Right cardiac atrium (tissue), 5 donors: ENCODE measurements around the gene TAF11L14. TPM values are rescaled to one million over a fixed set of nuclear protein-coding genes. Genes with fewer than 3 reads are reported as not detected.
"Not testable (repeated sequence)": the region's sequence is repeated elsewhere in the genome, so short reads cannot be mapped to it uniquely, and the experiment has no call there.

Experiments used
- ATAC-seq, 2 donors: fragments of 200-7000 bp; cut with Tn5 transposase; one replicate each; pipeline versions ENCODE4 v1.8.0 to v1.9.1; 2020; ENCODE audit warnings: moderate library complexity in 2 of 2, mild to moderate bottlenecking in 1 of 2
- DNase-seq, 3 donors: peaks; one replicate each; pipeline ENCODE4 v3.0.0-alpha.2; 2020
- H3K27ac ChIP-seq: one replicate; pipeline ENCODE4 v1.5.1; 2013; ENCODE audit warnings: mild to moderate bottlenecking, low read length, control low read depth, moderate library complexity
- H3K27me3 ChIP-seq: one replicate; pipeline ENCODE4 v1.6.1; 2013; ENCODE audit not compliant: control insufficient read depth, insufficient read depth
- H3K4me1 ChIP-seq: one replicate; pipeline ENCODE4 v1.6.1; 2013; ENCODE audit warnings: low read length; ENCODE audit not compliant: control insufficient read depth, insufficient read depth
- H3K4me3 ChIP-seq: one replicate; pipeline ENCODE4 v1.5.1; 2013; ENCODE audit warnings: low read length, control low read depth
- H3K9me3 ChIP-seq: one replicate; pipeline ENCODE4 v1.6.1; 2013; ENCODE audit warnings: low read length; ENCODE audit not compliant: control insufficient read depth
- WGBS: extraction: QIAGEN DNeasy Blood & Tissue Kit; methylation state at CpG from one replicate; pipeline ENCODE4 v1.1.7; 2013; 5-methylcytosine and 5-hydroxymethylcytosine counted together
- intact Hi-C, 4 donors: fragments of 100-400 bp; cut with DNase I; formaldehyde crosslinking; loops; one replicate each; pipeline versions ENCODE4 v1.11.0 to v1.14.0; 2022 to 2023
- polyA plus RNA-seq: library from polyadenylated mRNA; stranded (reverse); fragments of 200-250 nt; gene quantifications from one replicate; pipeline ENCODE4 v1.2.3, GENCODE V29; 2013
- total RNA-seq, 4 donors: library from RNA; stranded (reverse); fragmentation: NEBNext Ultra II Directional; extraction: Animal tissue kit (Norgen Biotek cat#: 25700); gene quantifications; one replicate each; pipeline ENCODE4 v1.2.1, GENCODE V29; 2021
- donor health status: healthy with polysubstance abuse.
- donor health status: DM: no; HTN: yes; CAD: no.
- donor health status: DM: no; HTN: no; CAD: no.
- donor health status: DM: no; HTN: yes; CAD: no; lungs with severe emphysema.
- donor health status: DM: yes; HTN: yes; CAD: no.

TAF11L14 gene
- total and polyA plus RNA-seq, 5 donors, result not detected

DNA sequence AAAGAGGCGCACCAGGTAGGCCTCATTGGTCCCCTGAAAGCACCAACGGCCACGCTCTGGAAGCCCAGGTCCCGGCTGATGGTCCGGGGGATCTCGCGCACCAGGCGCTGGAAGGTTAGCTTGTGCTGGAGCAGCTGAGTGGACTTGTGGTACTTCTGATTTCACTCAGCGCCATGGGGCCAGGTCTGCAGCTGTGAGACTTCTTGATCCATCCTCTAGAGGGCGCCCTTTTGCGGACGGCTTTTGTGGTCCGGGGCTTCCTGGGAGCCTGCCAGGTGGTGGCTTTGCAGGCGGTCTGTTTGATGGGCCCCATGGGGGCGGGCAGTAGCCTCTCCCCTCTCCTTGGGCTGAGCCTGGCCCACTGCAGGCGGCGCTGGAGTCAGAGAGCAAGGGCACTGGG lies 13.6 kb upstream of the TAF11L14 start:
- intact Hi-C loops, result no loop called here
- 83% methylated on average over 17 of the region's 17 CpGs for WGBS
- H3K9me3 ChIP-seq, result no peaks in the 10 kb centered on the region
- no peak overlapping the region for H3K27ac ChIP-seq
- H3K27me3 ChIP-seq, result no peaks in the 10 kb centered on the region
- DNase-seq (peak in 1 of 3 donors; percentile 38), ATAC-seq (no peak)
- no peak overlapping the region for H3K4me3 ChIP-seq
- H3K4me1 ChIP-seq, result no peaks in the 10 kb centered on the region

DNA sequence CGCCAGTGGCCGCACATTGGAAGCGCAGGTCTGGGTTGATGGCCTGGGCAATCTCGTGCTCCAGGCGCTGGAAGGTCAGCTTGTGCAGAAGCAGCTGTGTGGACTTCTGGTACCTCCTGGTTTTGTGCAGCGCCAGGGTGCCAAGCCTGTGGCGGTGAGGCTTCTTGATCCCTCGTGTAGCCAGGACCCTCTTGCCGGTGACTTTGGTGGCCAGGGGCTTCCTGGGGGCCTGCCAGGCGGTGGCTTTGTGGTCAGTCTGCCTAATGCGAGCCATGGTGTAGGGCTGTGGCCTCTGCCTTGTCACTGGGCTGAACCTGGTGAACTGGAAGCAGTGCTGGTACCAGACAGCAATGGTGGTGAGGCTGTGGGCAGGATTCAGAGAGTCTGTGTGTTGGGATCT lies 8.6 kb upstream of the TAF11L14 start:
- Histone ChIP-seq H3K4me1 (no peaks in the 10 kb centered on the region), H3K27ac (no peak overlapping the region), H3K27me3 (no peaks in the 10 kb centered on the region), H3K4me3 (no peak overlapping the region), H3K9me3 (no peaks in the 10 kb centered on the region)
- WGBS, result 81% methylated on average over 11 of the region's 11 CpGs
- DNase-seq (no peak), ATAC-seq (no peak)
- intact Hi-C loops, result no loop called here

DNA sequence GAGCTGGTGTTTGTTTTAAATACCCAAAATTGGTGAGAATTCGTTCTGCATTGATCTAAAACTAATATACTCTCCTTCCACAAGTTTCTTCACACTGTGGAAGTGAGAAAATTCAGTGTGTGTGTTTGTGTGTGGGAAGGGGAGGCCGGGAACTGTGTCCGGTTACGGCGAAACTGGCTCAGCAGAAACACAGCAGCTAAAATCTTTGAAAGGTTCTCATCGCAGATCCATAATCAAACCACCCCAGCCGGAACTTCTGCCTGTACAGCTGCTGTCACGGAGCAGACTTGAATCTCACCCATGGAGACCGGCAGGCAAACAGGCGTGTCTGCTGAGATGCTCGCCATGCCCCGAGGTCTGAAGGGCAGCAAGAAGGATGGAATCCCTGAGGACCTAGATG lies 2.5 kb upstream of the TAF11L14 start, which contains the start of gene TAF11L13:
TAF11L13 (plus strand) TSS at position 301 of the 400 bp plus-strand sequence.
- H3K27me3 ChIP-seq, DNase-seq, H3K27ac ChIP-seq, intact Hi-C loops, H3K4me3 ChIP-seq, ATAC-seq, H3K4me1 ChIP-seq, H3K9me3 ChIP-seq: not testable (repeated sequence)
- 84% methylated on average over 8 of the region's 12 CpGs for WGBS

DNA sequence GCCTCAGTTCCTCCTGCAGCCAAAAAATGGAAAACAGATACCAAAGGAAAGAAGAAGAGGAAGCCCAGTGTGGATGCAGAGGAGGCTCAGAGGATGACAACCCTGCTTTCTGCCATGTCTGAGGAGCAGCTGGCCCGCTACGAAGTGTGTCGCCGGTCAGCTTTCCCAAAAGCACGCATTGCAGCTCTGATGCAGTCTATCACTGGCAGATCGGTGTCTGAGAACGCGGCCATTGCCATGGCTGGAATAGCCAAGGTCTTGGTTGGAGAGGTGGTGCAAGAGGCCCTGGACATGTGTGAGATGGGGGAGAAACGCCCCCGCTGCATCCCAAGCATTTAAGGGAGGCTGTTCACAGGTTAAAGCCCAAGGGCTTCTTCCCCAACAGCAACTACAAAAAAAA lies 15.0 kb downstream of the TAF11L14 start:
- H3K27ac ChIP-seq, intact Hi-C loops, ATAC-seq, H3K4me3 ChIP-seq, H3K27me3 ChIP-seq, DNase-seq, H3K4me1 ChIP-seq, H3K9me3 ChIP-seq: not testable (repeated sequence)
- 92% methylated on average over 10 of the region's 10 CpGs for WGBS

DNA sequence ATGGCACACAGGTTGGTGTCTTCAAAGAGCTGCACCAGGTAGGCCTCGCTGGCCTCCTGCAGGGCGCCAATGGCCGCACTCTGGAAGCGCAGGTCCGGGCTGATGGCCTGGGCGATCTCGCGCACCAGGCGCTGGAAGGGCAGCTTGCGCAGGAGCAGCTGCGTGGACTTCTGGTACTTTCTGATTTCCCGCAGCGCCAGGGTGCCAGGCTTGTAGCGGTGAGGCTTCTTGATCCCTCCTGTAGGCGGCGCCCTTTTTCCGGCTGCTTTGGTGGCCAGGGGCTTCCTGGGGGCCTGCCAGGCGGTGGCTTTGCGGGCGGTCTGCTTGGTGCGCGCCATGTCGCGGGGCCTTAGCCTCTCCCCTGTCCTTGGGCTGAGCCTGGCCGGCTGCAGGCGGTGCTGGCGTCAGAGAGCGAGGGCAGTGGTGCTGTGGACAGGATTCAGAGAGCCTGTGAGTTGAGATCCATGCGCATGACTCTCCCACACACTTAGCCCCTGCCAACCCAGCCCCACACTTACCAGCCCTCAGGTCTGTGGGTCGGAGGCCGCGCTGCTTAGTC lies 21.0 kb downstream of the TAF11L14 start:
- H3K4me3 ChIP-seq, H3K9me3 ChIP-seq, DNase-seq, intact Hi-C loops, ATAC-seq, H3K4me1 ChIP-seq, H3K27me3 ChIP-seq, H3K27ac ChIP-seq: not testable (repeated sequence)
- WGBS, result 94% methylated on average over 32 of the region's 32 CpGs

DNA sequence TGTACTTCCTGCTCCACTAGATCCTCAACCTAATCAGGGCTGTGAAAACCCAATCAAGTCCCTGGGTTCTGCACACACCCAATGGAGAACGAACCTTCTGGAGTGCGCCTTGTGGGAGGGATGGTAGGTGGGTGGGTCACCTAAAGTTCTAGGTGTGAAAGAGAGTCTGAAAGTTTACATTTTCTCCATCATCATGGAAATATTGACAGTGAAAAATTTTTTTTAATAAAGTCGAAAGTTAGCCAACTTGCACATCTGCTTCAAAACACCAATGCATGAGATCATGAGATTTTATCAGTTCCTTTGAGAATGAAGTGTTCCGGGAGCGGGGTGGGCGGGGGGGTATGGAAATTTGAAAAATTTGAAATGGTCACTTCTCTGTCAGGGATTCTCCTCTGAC lies 21.7 kb downstream of the TAF11L14 start:
- no peaks in the 10 kb centered on the region for H3K27me3 ChIP-seq

DNA sequence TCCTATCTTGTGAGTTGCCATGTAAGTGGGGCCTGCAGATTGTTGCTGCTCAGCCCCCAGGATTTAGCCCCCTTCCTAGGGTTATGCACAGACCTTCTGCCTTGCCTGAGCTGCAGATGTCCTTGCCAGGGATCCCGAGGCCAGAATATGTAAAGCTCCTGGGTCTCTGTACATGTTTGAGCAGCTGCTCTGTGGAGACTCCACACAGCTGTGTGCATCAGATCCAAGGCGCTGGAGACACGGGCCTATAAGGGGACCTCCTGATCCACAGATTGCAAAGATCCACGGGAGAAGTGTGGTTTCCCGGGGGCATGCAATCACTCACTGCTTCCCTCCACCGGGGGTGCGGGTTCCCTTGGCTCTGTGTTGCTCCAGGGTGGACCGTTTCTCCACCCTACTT lies 28.9 kb downstream of the TAF11L14 start:
- DNase-seq (no peak), ATAC-seq (no peak)
- peaks cover 6% of the 10 kb centered on the region for H3K9me3 ChIP-seq
- H3K27ac ChIP-seq, result no peak overlapping the region
- intact Hi-C loops, result no loop called here
- no peaks in the 10 kb centered on the region for H3K27me3 ChIP-seq
- 88% methylated on average over 8 of the region's 8 CpGs for WGBS
- H3K4me1 ChIP-seq, result no peaks in the 10 kb centered on the region
- no peak overlapping the region for H3K4me3 ChIP-seq

More for the DNA sequence above, 21.7 kb downstream of the TAF11L14 start:
- Histone ChIP-seq H3K27ac (no peak overlapping the region), H3K4me3 (no peak overlapping the region), H3K9me3 (no peaks in the 10 kb centered on the region), H3K4me1 (no peaks in the 10 kb centered on the region)
- intact Hi-C loops, result no loop called here
- DNase-seq (no peak), ATAC-seq (no peak)
- 63% methylated on average over 6 of the region's 6 CpGs for WGBS

DNA sequence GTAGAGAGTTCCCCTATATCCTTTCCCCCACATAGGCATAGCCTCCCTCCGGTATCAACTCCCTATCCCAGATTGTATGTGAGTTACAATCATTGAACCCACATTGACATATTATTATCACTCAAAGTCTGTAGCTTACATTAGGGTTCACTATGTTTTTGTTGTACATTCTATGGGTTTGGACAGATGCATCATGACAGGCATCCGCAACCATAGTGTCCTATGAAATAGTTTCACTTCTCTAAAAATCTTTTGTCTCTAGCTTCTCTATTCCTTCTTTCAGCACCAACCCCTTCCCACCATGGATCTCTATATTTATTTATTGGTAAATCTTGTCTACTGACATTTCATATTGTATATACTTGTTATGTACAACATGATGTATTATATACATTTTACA lies 31.6 kb downstream of the TAF11L14 start:
- Histone ChIP-seq H3K4me3 (no peak overlapping the region), H3K27ac (no peak overlapping the region), H3K27me3 (no peaks in the 10 kb centered on the region), H3K9me3 (peaks cover 6% of the 10 kb centered on the region), H3K4me1 (no peaks in the 10 kb centered on the region)
- ATAC-seq (no peak), DNase-seq (no peak)
- intact Hi-C loops, result no loop called here
- WGBS, result 94% methylated on average over 2 of the region's 2 CpGs

DNA sequence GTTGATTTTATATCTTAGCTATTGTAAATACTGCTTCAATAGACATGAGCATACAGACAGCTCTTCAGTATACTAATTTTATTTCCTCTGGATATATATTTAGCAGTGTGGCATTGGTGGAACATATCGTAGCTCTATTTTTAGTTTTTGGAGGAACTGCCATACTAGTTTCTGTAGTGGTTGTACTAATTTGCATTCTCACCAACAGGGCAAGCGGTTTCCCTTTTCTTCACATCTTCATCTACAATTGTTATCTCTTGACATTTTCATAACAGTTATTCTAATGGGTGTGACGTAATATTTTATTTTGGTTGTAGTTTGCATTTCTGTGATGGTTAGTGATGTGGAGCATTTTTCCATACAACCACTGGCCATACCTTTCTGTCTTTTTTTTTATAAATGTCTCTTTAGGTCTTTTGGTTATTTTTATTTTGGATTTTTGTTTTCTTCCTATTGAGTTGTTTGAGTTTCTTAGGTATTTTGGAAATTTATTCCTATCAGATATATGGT lies 32.5 kb downstream of the TAF11L14 start:
- intact Hi-C loops, result no loop called here
- DNase-seq, result no peak
- H3K9me3 ChIP-seq, result peaks cover 6% of the 10 kb centered on the region
- H3K27ac ChIP-seq, result no peak overlapping the region
- 80% methylated on average over 3 of the region's 3 CpGs for WGBS
- no peak overlapping the region for H3K4me3 ChIP-seq
- ATAC-seq, result no peak
- H3K27me3 ChIP-seq, result no peaks in the 10 kb centered on the region
- H3K4me1 ChIP-seq, result no peaks in the 10 kb centered on the region

DNA sequence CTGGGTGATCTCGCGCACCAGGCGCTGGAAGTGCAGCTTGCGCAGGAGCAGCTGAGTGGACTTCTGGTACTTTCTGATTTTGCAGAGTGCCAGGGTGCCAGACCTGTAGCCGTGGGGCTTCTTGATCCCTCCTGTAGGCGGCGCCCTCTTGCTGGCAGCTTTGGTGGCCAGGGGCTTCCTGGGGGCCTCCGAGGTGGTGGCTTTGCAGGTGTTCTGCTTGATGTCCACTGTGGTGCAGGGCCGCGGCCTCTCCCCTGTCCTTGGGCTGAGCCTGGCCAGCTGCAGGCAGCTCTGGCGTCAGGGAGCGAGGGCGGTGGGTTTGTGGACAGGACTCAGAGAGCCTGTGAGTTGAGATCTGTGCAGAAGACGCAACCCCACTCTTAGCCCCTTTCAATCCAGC lies 36.1 kb downstream of the TAF11L14 start:
- H3K9me3 ChIP-seq, result peaks cover 2% of the 10 kb centered on the region
- peak in 2 of 3 donors; percentile 45 to 52 for DNase-seq
- H3K27ac ChIP-seq, result no peak overlapping the region
- 94% methylated on average over 14 of the region's 14 CpGs for WGBS
- ATAC-seq, result no peak
- intact Hi-C loops, result no loop called here
- H3K27me3 ChIP-seq, result no peaks in the 10 kb centered on the region
- no peak overlapping the region for H3K4me3 ChIP-seq
- no peaks in the 10 kb centered on the region for H3K4me1 ChIP-seq

DNA sequence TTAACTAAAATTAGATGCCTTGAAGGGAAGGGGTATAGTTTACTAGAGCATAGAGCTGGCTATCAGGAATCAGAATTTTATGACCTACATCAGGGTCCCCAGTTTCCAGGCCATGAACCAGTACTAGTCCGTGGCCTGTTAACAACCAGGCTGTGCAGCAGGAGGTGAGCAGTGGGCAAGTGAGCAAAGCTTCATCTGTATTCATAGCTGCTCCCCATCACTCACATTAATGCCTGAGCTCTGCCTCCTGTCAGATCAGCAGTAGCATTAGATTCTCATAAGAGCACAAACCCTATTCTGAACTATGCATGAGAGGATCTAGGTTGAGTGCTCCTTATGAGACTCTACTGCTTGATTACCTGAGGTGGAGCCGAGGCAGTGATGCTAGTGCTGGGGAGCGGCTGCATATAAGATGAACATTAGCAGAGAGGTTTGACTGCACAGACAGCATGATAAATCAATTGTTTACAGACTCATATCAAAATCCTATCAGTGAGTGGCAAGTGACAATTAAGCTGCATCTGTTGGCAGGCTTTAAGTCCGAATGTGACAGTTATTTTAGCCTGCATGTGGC lies 44.6 kb downstream of the TAF11L14 start:
- WGBS, result 70% methylated on average over 4 of the region's 4 CpGs
- no peak overlapping the region for H3K4me3 ChIP-seq

More for the DNA sequence above, 44.6 kb downstream of the TAF11L14 start:
- H3K27ac ChIP-seq, result no peak overlapping the region
- peaks cover 2% of the 10 kb centered on the region for H3K9me3 ChIP-seq
- no peaks in the 10 kb centered on the region for H3K4me1 ChIP-seq
- DNase-seq (no peak), ATAC-seq (no peak)
- intact Hi-C loops, result no loop called here
- no peaks in the 10 kb centered on the region for H3K27me3 ChIP-seq
